ENCODE data around the gene PARD3B. TPM values are rescaled to one million over a fixed set of nuclear protein-coding genes. Genes with fewer than 3 reads are reported as not detected.

The PARD3B gene
- total RNA-seq, 1 experiment from 2014 or later: 6.4 TPM

DNA sequence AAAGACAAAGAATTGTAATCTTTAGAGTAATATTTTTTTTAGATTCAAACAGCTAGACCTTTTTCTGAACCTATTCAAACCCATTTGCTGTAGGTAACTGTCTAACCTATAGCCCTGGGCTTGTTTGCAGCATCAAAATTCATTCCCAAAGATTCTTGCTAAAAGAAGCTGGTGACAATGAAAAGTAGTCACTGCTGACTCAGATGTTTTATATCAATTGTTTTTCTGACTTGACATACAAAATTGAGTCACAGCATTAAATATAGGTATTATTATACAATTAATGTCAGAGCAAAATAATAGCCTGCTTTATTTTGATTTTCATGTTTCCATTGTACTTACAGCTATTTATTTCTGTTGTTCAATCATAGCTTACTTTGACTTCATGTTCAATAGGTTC is 816.7 kb downstream of the PARD3B start:
- Histone ChIP-seq H3K79me2 (ENCODE audit: insufficient read depth, low read length) (no peaks in the 10 kb centered on the region), H3K9me3 (ENCODE audit: control insufficient read depth, low read depth, low read length) (no peaks in the 10 kb centered on the region), H4K8ac (replicated peaks; ENCODE audit: insufficient read length, low read depth, low read length) (no peak overlapping the region), H3K9ac (ENCODE audit: extremely low read depth, insufficient read length, low read length) (no peak overlapping the region), H3K23ac (ENCODE audit: insufficient read length, low read depth, low read length) (no peak overlapping the region), H2AFZ (ENCODE audit: low read length) (no peak overlapping the region), H3K79me1 (ENCODE audit: insufficient read depth, low read depth, low read length, poor library complexity, severe bottlenecking) (no peaks in the 10 kb centered on the region), H3K4ac (ENCODE audit: low read depth, low read length) (no peak overlapping the region), H3K18ac (ENCODE audit: insufficient read length, low read depth, low read length) (no peak overlapping the region), H4K5ac (ENCODE audit: insufficient read length, low read depth, low read length) (no peak overlapping the region), H3K27ac (ENCODE audit: insufficient read length, low read depth, low read length) (no peak overlapping the region), H2BK15ac (ENCODE audit: low read depth, low read length) (no peak overlapping the region), H3K23me2 (ENCODE audit: insufficient read length, low read depth, low read length, poor library complexity, severe bottlenecking) (no peaks in the 10 kb centered on the region), H4K20me1 (ENCODE audit: control insufficient read depth, insufficient read depth, insufficient read length) (no peaks in the 10 kb centered on the region), H3K4me1 (ENCODE audit: insufficient read depth, low read length) (peaks cover 6% of the 10 kb centered on the region; the same call in 1 of the 2 replicates), H2AK5ac (ENCODE audit: insufficient read length, low read length) (no peak overlapping the region), H3T11ph (ENCODE audit: low read length) (no peak overlapping the region), H4K91ac (ENCODE audit: insufficient read length, low read depth, low read length) (no peak overlapping the region), H2BK5ac (ENCODE audit: insufficient read length, low read length) (no peak overlapping the region), H2BK20ac (ENCODE audit: low read depth, low read length, poor library complexity, severe bottlenecking) (no peak overlapping the region), H3K56ac (ENCODE audit: insufficient read length, low read depth, low read length) (no peak overlapping the region), H3K27me3 (ENCODE audit: insufficient read depth, low read length) (no peaks in the 10 kb centered on the region), H2BK120ac (ENCODE audit: low read depth, low read length, poor library complexity, severe bottlenecking) (no peak overlapping the region), H3K4me2 (ENCODE audit: insufficient read depth, insufficient read length, low read length) (no peak overlapping the region), H3K14ac (ENCODE audit: insufficient read depth, low read length) (no peak overlapping the region), H2BK12ac (ENCODE audit: insufficient read length, low read depth, low read length) (no peak overlapping the region)
- Mint-ChIP-seq H3K27me3 (ENCODE audit: low read depth) (no peaks in the 10 kb centered on the region), H3K36me3 (ENCODE audit: insufficient read depth in 1 of 3, low read depth in 3 of 3) (no peaks in the 10 kb centered on the region), H3K27ac (no peak overlapping the region), H3K4me1 (peaks cover 46 to 47% of the 10 kb centered on the region in 2 experiments), H3K9me3 (no peaks in the 10 kb centered on the region; a peak in 1 of 5 replicates), H3K4me3 (no peak overlapping the region)
- no peak for DNase-seq
- TF ChIP-seq, protein P1, sequence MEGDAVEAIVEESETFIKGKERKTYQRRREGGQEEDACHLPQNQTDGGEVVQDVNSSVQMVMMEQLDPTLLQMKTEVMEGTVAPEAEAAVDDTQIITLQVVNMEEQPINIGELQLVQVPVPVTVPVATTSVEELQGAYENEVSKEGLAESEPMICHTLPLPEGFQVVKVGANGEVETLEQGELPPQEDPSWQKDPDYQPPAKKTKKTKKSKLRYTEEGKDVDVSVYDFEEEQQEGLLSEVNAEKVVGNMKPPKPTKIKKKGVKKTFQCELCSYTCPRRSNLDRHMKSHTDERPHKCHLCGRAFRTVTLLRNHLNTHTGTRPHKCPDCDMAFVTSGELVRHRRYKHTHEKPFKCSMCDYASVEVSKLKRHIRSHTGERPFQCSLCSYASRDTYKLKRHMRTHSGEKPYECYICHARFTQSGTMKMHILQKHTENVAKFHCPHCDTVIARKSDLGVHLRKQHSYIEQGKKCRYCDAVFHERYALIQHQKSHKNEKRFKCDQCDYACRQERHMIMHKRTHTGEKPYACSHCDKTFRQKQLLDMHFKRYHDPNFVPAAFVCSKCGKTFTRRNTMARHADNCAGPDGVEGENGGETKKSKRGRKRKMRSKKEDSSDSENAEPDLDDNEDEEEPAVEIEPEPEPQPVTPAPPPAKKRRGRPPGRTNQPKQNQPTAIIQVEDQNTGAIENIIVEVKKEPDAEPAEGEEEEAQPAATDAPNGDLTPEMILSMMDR (conservative IDR thresholded peaks at IDR 0.05): no peak

All from H9 (cell line).